SH-SY5Y (cell line): ENCODE measurements around the gene DPYD.

Source experiments
- GATA2 ChIP-seq: IDR thresholded peaks from 2 replicates; pipeline ENCODE4 v1.6.1; 2011; ENCODE audit warnings: mild to moderate bottlenecking, low read depth, low read length
- GATA3 ChIP-seq: IDR thresholded peaks from 2 replicates; pipeline ENCODE4 v1.6.1; 2011; ENCODE audit warnings: low read depth, mild to moderate bottlenecking, low read length, moderate library complexity

DNA sequence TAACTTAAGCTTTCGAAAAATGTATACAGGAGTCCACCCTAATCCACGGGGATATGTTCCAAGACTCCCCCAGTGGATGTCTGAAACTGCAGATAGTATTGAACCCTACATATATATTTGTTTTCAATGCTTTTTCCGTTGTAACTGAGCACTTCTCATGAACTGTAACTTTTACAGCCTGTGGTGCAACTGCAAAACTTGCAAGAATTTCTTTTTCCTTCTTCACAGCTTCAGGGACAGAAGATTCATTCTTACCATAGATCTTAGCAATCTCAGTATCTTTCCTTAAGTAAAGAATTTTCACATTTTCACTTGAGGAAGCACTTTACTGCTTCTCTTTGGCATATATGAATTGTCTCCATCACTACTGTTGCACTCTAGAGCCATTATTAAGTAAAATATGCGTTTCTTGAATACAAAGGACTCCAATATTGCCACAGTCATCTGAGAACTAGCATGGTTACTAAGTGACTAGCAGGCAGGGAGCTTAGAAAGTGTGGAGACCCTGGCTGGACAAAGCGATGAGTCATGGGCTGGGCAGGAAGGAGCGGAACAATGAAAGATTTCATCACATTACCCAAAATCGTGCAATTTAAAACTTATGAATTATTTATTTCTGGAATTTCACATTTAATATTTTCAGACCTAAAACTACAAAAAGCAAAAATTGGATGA, 14.1 kb downstream of the DPYD start:
- no peak for TF ChIP-seq GATA2
- TF ChIP-seq GATA3, result no peak
